HG03342 (cell line): ENCODE results near the gene NFKBIE.

Experiments
- ATAC-seq: cut with Tn5 transposase; IDR thresholded peaks from one replicate; pipeline ENCODE4 v1.9.1; 2021; ENCODE audit warnings: mild to moderate bottlenecking, moderate library complexity; ENCODE audit not compliant: unreplicated experiment

Gene NFKBIE

DNA sequence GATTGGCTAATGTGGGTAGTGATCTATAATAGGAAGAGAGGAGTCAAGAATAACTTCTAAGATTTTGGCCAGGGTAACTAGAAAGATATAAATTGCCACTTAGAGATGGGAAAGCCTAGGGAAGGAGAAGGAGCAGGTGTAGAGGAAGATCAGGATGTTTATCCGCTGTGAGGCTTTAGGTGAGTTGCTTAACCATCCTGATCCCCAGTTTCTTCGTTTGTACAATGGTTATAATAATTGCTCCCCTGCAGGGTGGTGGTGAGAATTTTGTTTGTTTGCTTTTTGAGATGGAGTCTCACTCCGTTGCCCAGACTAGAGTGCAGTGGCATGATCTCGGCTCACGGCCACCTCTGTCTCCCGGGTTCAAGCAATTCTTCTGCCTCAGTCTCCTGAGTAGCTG, 51.0 kb downstream of the NFKBIE start:
- no peak for ATAC-seq

DNA sequence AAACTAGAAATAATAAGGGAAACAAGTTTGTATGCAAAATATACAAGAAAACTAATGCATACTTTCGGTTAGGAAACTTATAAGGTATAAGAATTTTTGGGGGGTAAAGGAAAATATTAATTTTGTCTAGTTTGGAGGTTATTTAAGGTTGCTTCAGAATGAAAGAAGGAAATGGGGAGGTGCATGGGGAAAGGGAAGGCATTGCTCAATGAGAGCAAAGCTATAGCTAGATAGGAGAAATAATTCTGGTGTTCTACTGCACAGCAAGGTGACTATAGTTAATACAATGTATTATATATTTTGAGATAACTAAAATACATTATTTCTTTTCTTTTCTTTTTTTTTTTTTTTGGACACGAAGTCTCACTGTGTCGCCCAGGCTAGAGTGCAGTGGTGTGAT, 54.1 kb downstream of the NFKBIE start:
- ATAC-seq = no peak
